Measurements from ENCODE around the gene KSR2.

- TF ChIP-seq, protein P1, sequence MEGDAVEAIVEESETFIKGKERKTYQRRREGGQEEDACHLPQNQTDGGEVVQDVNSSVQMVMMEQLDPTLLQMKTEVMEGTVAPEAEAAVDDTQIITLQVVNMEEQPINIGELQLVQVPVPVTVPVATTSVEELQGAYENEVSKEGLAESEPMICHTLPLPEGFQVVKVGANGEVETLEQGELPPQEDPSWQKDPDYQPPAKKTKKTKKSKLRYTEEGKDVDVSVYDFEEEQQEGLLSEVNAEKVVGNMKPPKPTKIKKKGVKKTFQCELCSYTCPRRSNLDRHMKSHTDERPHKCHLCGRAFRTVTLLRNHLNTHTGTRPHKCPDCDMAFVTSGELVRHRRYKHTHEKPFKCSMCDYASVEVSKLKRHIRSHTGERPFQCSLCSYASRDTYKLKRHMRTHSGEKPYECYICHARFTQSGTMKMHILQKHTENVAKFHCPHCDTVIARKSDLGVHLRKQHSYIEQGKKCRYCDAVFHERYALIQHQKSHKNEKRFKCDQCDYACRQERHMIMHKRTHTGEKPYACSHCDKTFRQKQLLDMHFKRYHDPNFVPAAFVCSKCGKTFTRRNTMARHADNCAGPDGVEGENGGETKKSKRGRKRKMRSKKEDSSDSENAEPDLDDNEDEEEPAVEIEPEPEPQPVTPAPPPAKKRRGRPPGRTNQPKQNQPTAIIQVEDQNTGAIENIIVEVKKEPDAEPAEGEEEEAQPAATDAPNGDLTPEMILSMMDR (IDR thresholded peaks at IDR 0.05), result no peak
- TF ChIP-seq EZH2phosphoT487 (IDR thresholded peaks at IDR 0.05), result no peak
Measured at GRCh38 chr12:117837737-117838050, 131.1 kb downstream of the KSR2 start.
